ENCODE measurements around the gene AR. TPM values are rescaled to one million over a fixed set of nuclear protein-coding genes. Genes with fewer than 3 reads are reported as not detected.

Gene AR
- total RNA-seq, 1 donor from 2014 or later = 6.3 TPM

- no peak overlapping the region for H3K27ac Mint-ChIP-seq (ENCODE audit: unreplicated experiment)
- H3K4me1 Mint-ChIP-seq = no peaks in the 10 kb centered on the region
- H3K4me3 Mint-ChIP-seq = no peak overlapping the region
- H3K27me3 Mint-ChIP-seq (ENCODE audit: low read depth) = no peaks in the 10 kb centered on the region
- H3K36me3 Mint-ChIP-seq (ENCODE audit: low read depth) = no peaks in the 10 kb centered on the region
- no peak for DNase-seq (ENCODE audit: low read depth, low spot score)
- TF ChIP-seq CTCF (conservative IDR thresholded peaks at IDR 0.05) = no peak
- peaks cover 10% of the 10 kb centered on the region for H3K9me3 Mint-ChIP-seq
Observed at GRCh38 chrX:67749536-67749935, 205.7 kb downstream of the AR start.

- no peaks in the 10 kb centered on the region for H3K4me1 Mint-ChIP-seq
- no peak overlapping the region for H3K4me3 Mint-ChIP-seq
- no peak for TF ChIP-seq CTCF (conservative IDR thresholded peaks at IDR 0.05)
- H3K9me3 Mint-ChIP-seq = peaks cover 5% of the 10 kb centered on the region
- no peak for DNase-seq (ENCODE audit: low read depth, low spot score)
- H3K27me3 Mint-ChIP-seq (ENCODE audit: low read depth) = no peaks in the 10 kb centered on the region
- H3K36me3 Mint-ChIP-seq (ENCODE audit: low read depth) = no peaks in the 10 kb centered on the region
- H3K27ac Mint-ChIP-seq (ENCODE audit: unreplicated experiment) = no peak overlapping the region
Observed at GRCh38 chrX:67750694-67751093, 206.9 kb downstream of the AR start.

GRCh38 chrX:67759018-67759417, 215.2 kb downstream of the AR start:
- no peak overlapping the region for H3K27ac Mint-ChIP-seq (ENCODE audit: unreplicated experiment)
- DNase-seq (ENCODE audit: low read depth, low spot score) = no peak
- no peaks in the 10 kb centered on the region for H3K36me3 Mint-ChIP-seq (ENCODE audit: low read depth)

GRCh38 chrX:67777148-67777547, 233.3 kb downstream of the AR start:
- TF ChIP-seq CTCF (conservative IDR thresholded peaks at IDR 0.05) = no peak
- Mint-ChIP-seq H3K4me3 (no peak overlapping the region), H3K27ac (ENCODE audit: unreplicated experiment) (no peak overlapping the region), H3K36me3 (ENCODE audit: low read depth) (peaks cover 4% of the 10 kb centered on the region), H3K4me1 (no peaks in the 10 kb centered on the region), H3K9me3 (peaks cover 15% of the 10 kb centered on the region), H3K27me3 (ENCODE audit: low read depth) (no peaks in the 10 kb centered on the region)
- DNase-seq (ENCODE audit: low read depth, low spot score) = no peak

More at GRCh38 chrX:67759018-67759417, 215.2 kb downstream of the AR start:
- peaks cover 8% of the 10 kb centered on the region for H3K9me3 Mint-ChIP-seq
- TF ChIP-seq CTCF (conservative IDR thresholded peaks at IDR 0.05) = no peak
- no peak overlapping the region for H3K4me3 Mint-ChIP-seq
- no peaks in the 10 kb centered on the region for H3K4me1 Mint-ChIP-seq
- no peaks in the 10 kb centered on the region for H3K27me3 Mint-ChIP-seq (ENCODE audit: low read depth)

GRCh38 chrX:67779099-67779498, 235.3 kb downstream of the AR start:
- Mint-ChIP-seq H3K9me3 (peaks cover 4% of the 10 kb centered on the region), H3K27me3 (ENCODE audit: low read depth) (no peaks in the 10 kb centered on the region), H3K36me3 (ENCODE audit: low read depth) (no peaks in the 10 kb centered on the region), H3K4me3 (no peak overlapping the region), H3K4me1 (no peaks in the 10 kb centered on the region), H3K27ac (ENCODE audit: unreplicated experiment) (no peak overlapping the region)
- no peak for TF ChIP-seq CTCF (conservative IDR thresholded peaks at IDR 0.05)
- no peak for DNase-seq (ENCODE audit: low read depth, low spot score)

Measured in neural crest cell (in vitro differentiated cells).